Karpas-422 (cell line): ENCODE measurements around the gene LCN9. TPM values are rescaled to one million over a fixed set of nuclear protein-coding genes. Genes with fewer than 3 reads are reported as not detected.
"Not testable (repeated sequence)": the region's sequence is repeated elsewhere in the genome, so short reads cannot be mapped to it uniquely, and the experiment has no call there.

Experiments
- DNase-seq: peaks from one replicate; pipeline ENCODE4 v3.0.0-alpha.2; 2015
- H2AFZ ChIP-seq: fragments of 200-600 bp; sonication (generic); 2 replicates; pipeline ENCODE4 v1.6.1; 2014; ENCODE audit warnings: antibody characterized with exemption, low read length, mixed read lengths
- H3K27ac ChIP-seq: fragments of 200-600 bp; sonication (generic); 2 replicates; pipeline ENCODE4 v1.5.1; 2014; ENCODE audit warnings: mild to moderate bottlenecking, low read length, moderate library complexity
- H3K27me3 ChIP-seq: fragments of 200-600 bp; sonication (generic); 2 replicates; pipeline ENCODE4 v1.6.1; 2014; ENCODE audit warnings: low read length, mixed read lengths
- H3K36me3 ChIP-seq: fragments of 200-600 bp; sonication (generic); 2 replicates; pipeline ENCODE4 v1.6.1; 2014; ENCODE audit warnings: low read length, mixed read lengths; ENCODE audit not compliant: insufficient read depth
- H3K4me1 ChIP-seq: fragments of 200-600 bp; sonication (generic); 2 replicates; pipeline ENCODE4 v1.6.1; 2014; ENCODE audit warnings: mild to moderate bottlenecking, low read length, mixed read lengths
- H3K4me2 ChIP-seq: fragments of 200-600 bp; sonication (generic); 2 replicates; pipeline ENCODE4 v1.6.1; 2014; ENCODE audit warnings: low read length, low read depth, mild to moderate bottlenecking; ENCODE audit not compliant: poor library complexity, severe bottlenecking
- H3K4me3 ChIP-seq: fragments of 200-600 bp; sonication (generic); 2 replicates; pipeline ENCODE4 v1.5.1; 2014; ENCODE audit warnings: mild to moderate bottlenecking, antibody characterized with exemption, low read length, mixed read lengths
- H3K79me2 ChIP-seq: fragments of 200-600 bp; sonication (generic); 2 replicates; pipeline ENCODE4 v1.6.1; 2014; ENCODE audit warnings: mild to moderate bottlenecking, low read length, mixed read lengths
- H3K9ac ChIP-seq: fragments of 200-600 bp; sonication (generic); 2 replicates; pipeline ENCODE4 v1.6.0; 2014; ENCODE audit warnings: low read length
- H3K9me2 ChIP-seq: fragments of 200-600 bp; sonication (generic), shearing (Covaris generic); replicated peaks from 2 replicates; pipeline ENCODE4 v1.6.0; 2014; ENCODE audit warnings: mild to moderate bottlenecking, low read length, moderate library complexity; ENCODE audit not compliant: insufficient read depth
- H3K9me3 ChIP-seq: fragments of 300-700, 200-600 bp; sonication (generic); 2 replicates; pipeline ENCODE4 v1.6.1; 2014; ENCODE audit warnings: low read length, mixed read lengths
- H4K20me1 ChIP-seq: fragments of 200-600 bp; sonication (generic); 2 replicates; pipeline ENCODE4 v1.6.1; 2014; ENCODE audit warnings: mild to moderate bottlenecking, antibody characterized with exemption, low read length, low read depth; ENCODE audit not compliant: insufficient read depth
- total RNA-seq: library from RNA; depleted of rRNA; stranded (reverse); fragments of >200 nt; shearing (Covaris generic); gene quantifications from 2 replicates; pipeline ENCODE4 v1.2.3, GENCODE V29; 2014; ENCODE audit warnings: low replicate concordance

The LCN9 gene
- total RNA-seq, 1 experiment from 2014 or later = not detected

DNA sequence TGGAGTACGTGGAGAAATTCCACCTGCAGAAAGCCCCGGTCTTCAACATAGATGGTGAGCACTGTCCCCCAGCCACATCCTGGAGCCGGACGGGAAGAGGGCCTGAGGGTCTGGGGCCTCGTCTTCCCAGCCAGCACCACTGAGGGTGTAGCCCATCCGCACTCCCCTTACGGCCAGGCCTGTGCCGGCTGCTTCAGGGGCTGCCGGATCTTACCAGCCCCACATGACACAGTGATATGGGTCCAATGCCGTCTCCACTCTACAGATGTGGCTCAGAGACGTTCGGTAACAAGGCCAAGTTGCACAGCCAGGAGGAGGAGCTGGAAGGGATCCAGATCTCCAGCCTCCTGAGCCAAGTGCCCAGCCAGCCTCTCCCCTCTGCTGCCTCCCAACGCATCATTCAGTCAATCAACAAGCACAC lies 45.1 kb upstream of the LCN9 start:
- DNase-seq = no peak

DNA sequence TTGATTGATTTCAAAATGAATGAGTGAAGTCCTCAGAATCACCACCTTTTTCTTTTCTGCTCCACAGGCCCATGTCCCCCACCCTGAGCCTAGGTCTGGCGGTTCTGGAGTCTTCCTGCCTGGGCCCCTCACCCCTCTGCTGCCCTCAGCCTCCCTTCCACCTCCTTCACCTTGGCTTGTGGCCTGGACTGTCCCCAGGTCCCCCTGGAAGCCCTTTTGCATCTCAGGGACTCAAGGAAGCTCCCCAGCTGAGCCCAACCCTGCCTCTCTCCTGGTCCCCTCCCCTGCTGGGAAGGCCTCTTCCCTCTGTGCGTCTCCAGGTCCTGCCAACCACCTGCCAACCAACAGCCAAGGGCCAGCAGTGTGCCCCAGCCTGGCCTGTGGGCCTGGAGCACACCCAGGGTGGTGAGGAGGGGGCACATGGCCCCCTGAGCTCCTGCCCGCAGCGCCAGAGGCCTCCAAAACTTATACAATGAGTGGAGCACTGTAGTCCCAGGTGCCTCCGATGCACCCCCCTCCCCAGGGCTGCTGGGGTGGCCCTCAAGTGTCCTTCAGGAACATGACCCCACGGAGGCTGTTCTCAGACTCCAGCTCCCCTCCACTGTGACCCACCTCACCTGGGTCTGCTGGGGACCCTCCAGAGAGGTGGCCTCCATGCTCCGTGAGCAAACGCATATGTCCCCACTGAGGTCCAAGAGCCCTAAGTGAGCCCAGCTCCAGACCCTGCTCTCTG lies 44.1 kb upstream of the LCN9 start:
- Histone ChIP-seq H3K79me2 (no peaks in the 10 kb centered on the region), H3K4me1 (no peaks in the 10 kb centered on the region), H3K9ac (no peak overlapping the region), H2AFZ (no peak overlapping the region), H3K27me3 (no peaks in the 10 kb centered on the region), H4K20me1 (no peaks in the 10 kb centered on the region), H3K4me3 (no peak overlapping the region), H3K36me3 (no peaks in the 10 kb centered on the region), H3K27ac (no peak overlapping the region), H3K9me2 (no peaks in the 10 kb centered on the region), H3K9me3 (no peaks in the 10 kb centered on the region), H3K4me2 (no peak overlapping the region)
- DNase-seq = no peak

More for the DNA sequence above, 45.1 kb upstream of the LCN9 start:
- Histone ChIP-seq H3K9me2 (no peaks in the 10 kb centered on the region), H3K4me3 (no peak overlapping the region), H3K9me3 (no peaks in the 10 kb centered on the region), H3K4me1 (no peaks in the 10 kb centered on the region), H2AFZ (no peak overlapping the region), H3K4me2 (no peak overlapping the region), H3K36me3 (no peaks in the 10 kb centered on the region), H3K27me3 (no peaks in the 10 kb centered on the region), H3K79me2 (no peaks in the 10 kb centered on the region), H3K9ac (no peak overlapping the region), H4K20me1 (no peaks in the 10 kb centered on the region), H3K27ac (no peak overlapping the region)

DNA sequence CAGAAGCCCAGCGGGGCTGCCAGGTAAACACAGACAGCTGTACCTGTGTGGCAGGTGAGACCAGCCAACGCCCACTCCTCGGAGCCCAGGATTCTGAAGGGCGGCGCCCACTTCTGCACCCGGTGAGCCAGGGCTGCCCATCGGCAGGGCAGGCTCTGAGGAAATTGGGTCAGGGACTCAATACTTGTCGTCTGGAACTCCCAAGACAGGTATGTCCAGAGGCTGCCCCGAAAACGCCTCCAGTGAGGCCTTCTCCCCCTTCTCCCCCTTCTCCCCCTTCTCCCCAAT lies 43.6 kb upstream of the LCN9 start:
- Histone ChIP-seq H2AFZ (no peak overlapping the region), H3K36me3 (no peaks in the 10 kb centered on the region), H3K27ac (no peak overlapping the region), H3K4me2 (no peak overlapping the region), H3K4me3 (no peak overlapping the region), H3K9ac (no peak overlapping the region), H3K9me3 (no peaks in the 10 kb centered on the region), H4K20me1 (no peaks in the 10 kb centered on the region), H3K4me1 (no peaks in the 10 kb centered on the region), H3K79me2 (no peaks in the 10 kb centered on the region), H3K9me2 (no peaks in the 10 kb centered on the region), H3K27me3 (no peaks in the 10 kb centered on the region)
- no peak for DNase-seq

DNA sequence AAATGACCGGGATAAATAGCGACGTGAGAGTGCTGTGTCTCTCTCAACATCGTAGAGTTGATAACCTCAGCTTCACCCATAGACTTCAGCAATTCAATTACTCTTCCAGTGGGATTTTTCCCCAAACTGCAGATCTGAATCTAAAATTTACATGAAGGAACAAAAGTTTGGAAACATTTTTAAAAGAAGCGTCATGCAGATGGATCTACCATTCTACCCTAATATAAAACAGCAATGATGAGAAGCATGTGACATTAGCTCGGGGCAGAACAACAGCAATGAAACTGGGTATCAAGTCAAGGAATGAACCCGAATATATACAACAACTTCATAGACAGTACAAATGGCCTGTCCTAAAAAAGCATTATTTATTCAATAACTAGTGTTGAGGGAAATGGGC lies 42.6 kb upstream of the LCN9 start:
- Histone ChIP-seq H3K27me3 (no peaks in the 10 kb centered on the region), H3K4me3 (no peak overlapping the region), H3K9me3 (no peaks in the 10 kb centered on the region), H3K79me2 (no peaks in the 10 kb centered on the region), H3K36me3 (no peaks in the 10 kb centered on the region), H3K9ac (no peak overlapping the region), H3K4me2 (no peak overlapping the region), H4K20me1 (no peaks in the 10 kb centered on the region), H3K27ac (no peak overlapping the region), H3K4me1 (no peaks in the 10 kb centered on the region), H2AFZ (no peak overlapping the region), H3K9me2 (no peaks in the 10 kb centered on the region)
- no peak for DNase-seq

- no peaks in the 10 kb centered on the region for H3K9me2 ChIP-seq
- H2AFZ ChIP-seq = no peak overlapping the region
- peak; percentile 12 for DNase-seq
- H3K9me3 ChIP-seq = no peaks in the 10 kb centered on the region
- no peak overlapping the region for H3K4me2 ChIP-seq
- no peaks in the 10 kb centered on the region for H3K36me3 ChIP-seq
- H3K4me1 ChIP-seq = no peaks in the 10 kb centered on the region
- H4K20me1 ChIP-seq = no peaks in the 10 kb centered on the region
- H3K9ac ChIP-seq = no peak overlapping the region
- no peaks in the 10 kb centered on the region for H3K27me3 ChIP-seq
- H3K27ac ChIP-seq = no peak overlapping the region
- no peaks in the 10 kb centered on the region for H3K79me2 ChIP-seq
- no peak overlapping the region for H3K4me3 ChIP-seq
These were observed 40.6 kb upstream of the LCN9 start for GRCh38 chr9:135622415-135623020.

- no peaks in the 10 kb centered on the region for H3K79me2 ChIP-seq
- H4K20me1 ChIP-seq = no peaks in the 10 kb centered on the region
- no peak overlapping the region for H3K27ac ChIP-seq
- DNase-seq = no peak
- no peaks in the 10 kb centered on the region for H3K27me3 ChIP-seq
- no peaks in the 10 kb centered on the region for H3K36me3 ChIP-seq
- no peaks in the 10 kb centered on the region for H3K9me2 ChIP-seq
- no peak overlapping the region for H3K4me3 ChIP-seq
- no peak overlapping the region for H2AFZ ChIP-seq
- no peak overlapping the region for H3K9ac ChIP-seq
- H3K4me2 ChIP-seq = no peak overlapping the region
- H3K4me1 ChIP-seq = no peaks in the 10 kb centered on the region
- peaks cover 15% of the 10 kb centered on the region; the same call in 1 of the 2 replicates for H3K9me3 ChIP-seq
These were observed 38.8 kb upstream of the LCN9 start for GRCh38 chr9:135624282-135624681.

- Histone ChIP-seq H3K4me1 (no peaks in the 10 kb centered on the region), H3K27me3 (no peaks in the 10 kb centered on the region), H3K4me3 (no peak overlapping the region), H3K27ac (no peak overlapping the region), H3K4me2 (no peak overlapping the region), H3K9me3 (peaks cover 13% of the 10 kb centered on the region; the same call in 1 of the 2 replicates), H3K36me3 (no peaks in the 10 kb centered on the region), H2AFZ (no peak overlapping the region), H3K9me2 (no peaks in the 10 kb centered on the region), H3K79me2 (no peaks in the 10 kb centered on the region), H3K9ac (no peak overlapping the region), H4K20me1 (no peaks in the 10 kb centered on the region)
- no peak for DNase-seq
These were observed 30.3 kb upstream of the LCN9 start for GRCh38 chr9:135632841-135633240.

DNA sequence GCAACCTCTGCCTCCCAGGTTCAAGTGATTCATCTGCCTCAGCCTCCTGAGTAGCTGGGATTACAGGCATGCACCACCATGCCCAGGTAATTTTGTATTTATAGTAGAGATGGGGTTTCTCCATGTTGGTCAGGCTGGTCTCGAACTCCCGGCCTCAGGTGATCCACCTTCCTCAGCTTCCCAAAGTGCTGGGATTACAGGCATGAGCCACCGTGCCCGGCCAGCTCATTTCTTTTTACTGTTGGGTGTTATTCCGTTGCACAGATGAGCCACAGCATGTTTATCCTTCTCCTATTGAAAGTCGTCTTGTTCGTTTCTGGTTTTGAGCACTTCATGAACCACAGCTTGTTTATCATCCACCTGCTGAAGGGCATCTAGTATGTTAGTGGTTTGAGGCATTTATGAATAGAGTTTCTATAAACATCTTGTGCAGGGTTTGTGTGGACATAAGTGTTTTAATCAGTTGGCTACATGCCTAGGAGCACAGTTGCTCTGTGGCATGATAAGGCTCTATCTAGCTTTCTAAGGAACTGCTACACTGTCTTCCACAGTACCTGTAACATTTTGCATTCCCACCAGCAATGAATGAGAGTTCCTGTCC lies 26.1 kb upstream of the LCN9 start:
- H3K4me3 ChIP-seq, H4K20me1 ChIP-seq, H3K9me3 ChIP-seq, H3K4me2 ChIP-seq, H2AFZ ChIP-seq, H3K79me2 ChIP-seq, H3K9ac ChIP-seq, H3K36me3 ChIP-seq, DNase-seq, H3K27ac ChIP-seq, H3K4me1 ChIP-seq, H3K27me3 ChIP-seq, H3K9me2 ChIP-seq: not testable (repeated sequence)
